Right ventricle myocardium inferior (tissue), 1 donor: ENCODE results near the gene OR13J1. TPM values are rescaled to one million over a fixed set of nuclear protein-coding genes. Genes with fewer than 3 reads are reported as not detected.
"Not testable (repeated sequence)": the region's sequence is repeated elsewhere in the genome, so short reads cannot be mapped to it uniquely, and the experiment has no call there.

Source experiments
- ATAC-seq: fragments of 200-7000 bp; cut with Tn5 transposase; one replicate; pipeline ENCODE4 v1.9.1; 2020; ENCODE audit warnings: mild to moderate bottlenecking, moderate library complexity
- DNase-seq: peaks from one replicate; pipeline ENCODE4 v3.0.0; 2021; ENCODE audit errors: missing footprints
- intact Hi-C: fragments of 100-400 bp; cut with DNase I; formaldehyde crosslinking; loops from one replicate; pipeline ENCODE4 v1.11.0; 2022
- long read RNA-seq: library from polyadenylated mRNA; unstranded; transcript quantifications from one replicate; pipeline ENCODE4 v2.0.0, GENCODE V29; 2021
- total RNA-seq: library from RNA; stranded (reverse); fragmentation: NEBNext Ultra II Directional; extraction: Animal tissue kit (Norgen Biotek cat#: 25700); gene quantifications from one replicate; pipeline ENCODE4 v1.2.1, GENCODE V29; 2021
- donor health status: DM: no; HTN: yes; CAD: no; lungs with severe emphysema.

The OR13J1 gene, protein sequence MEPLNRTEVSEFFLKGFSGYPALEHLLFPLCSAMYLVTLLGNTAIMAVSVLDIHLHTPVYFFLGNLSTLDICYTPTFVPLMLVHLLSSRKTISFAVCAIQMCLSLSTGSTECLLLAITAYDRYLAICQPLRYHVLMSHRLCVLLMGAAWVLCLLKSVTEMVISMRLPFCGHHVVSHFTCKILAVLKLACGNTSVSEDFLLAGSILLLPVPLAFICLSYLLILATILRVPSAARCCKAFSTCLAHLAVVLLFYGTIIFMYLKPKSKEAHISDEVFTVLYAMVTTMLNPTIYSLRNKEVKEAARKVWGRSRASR
- not detected for total RNA-seq
- long read RNA-seq = 0 reads

DNA sequence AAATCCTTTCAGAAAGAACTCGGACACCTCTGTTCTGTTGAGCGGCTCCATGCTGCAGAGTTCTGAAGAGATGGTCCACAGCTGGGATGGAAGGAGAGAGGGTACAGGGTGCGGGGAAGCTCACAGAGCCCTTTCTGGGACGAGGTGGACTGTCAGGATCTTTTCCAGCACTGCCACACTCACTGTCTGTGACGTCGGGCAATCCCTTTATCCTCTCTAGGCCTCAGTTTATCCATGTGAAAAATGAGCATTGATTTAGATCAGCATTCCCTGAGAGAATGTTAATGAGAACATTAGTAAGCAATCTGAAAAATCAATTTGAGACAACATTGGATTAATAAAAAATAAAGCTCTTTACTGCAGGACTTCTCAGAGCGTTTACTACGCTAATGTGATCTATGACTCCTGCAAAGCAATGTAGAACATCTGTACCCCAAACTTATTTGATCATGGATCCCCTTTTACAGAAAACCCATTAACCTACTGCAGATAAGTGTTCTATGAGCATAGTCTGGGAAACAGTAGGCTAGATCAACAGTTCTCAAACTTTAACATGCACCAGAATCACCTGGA is at the start of gene OR13J1:
Gene OR13J1, minus strand, starts transcription at position 51 of the 573 bp plus-strand sequence. Its CDS starts 0 bp downstream, at position 51.
- no peak for DNase-seq
- intact Hi-C loops = no loop called here
- ATAC-seq = no peak

DNA sequence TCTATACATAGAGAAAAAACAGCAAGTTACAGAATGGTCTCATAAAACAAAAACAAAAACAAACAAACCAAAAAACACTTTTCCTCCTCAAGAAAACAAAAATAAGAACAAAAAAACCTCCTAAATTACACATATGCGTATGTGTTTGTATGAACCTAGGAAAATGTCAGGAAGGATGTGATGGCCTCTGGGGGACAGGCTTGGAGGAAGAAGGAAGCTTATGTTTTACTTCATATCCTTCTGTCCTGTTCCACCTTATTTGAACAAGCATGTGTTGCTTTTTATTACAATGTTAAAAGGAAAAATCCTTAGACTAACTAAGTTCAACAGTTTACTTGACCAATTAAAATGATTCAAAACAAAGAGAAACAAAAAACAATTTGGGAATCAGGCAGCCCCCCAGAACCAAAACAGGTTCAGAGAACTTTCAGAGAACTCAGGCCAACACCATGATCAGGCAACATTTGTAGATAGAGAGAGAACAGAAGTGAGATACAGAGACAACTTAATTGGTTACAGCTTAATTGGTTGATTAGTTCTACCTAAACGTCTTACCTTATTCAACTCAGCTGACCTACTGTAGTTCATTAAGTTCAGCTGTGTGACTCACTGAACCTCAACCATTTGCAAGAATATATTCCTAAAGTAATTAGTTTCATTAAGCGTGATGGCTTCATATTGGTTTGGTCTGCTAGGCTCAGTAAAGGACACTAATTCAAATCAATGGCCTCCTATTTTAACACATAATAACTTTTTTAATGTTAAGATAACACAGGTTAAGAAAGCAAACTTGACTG is 49.2 kb upstream of the OR13J1 start:
- intact Hi-C loops = no loop called here
- ATAC-seq = no peak
- DNase-seq = no peak

DNA sequence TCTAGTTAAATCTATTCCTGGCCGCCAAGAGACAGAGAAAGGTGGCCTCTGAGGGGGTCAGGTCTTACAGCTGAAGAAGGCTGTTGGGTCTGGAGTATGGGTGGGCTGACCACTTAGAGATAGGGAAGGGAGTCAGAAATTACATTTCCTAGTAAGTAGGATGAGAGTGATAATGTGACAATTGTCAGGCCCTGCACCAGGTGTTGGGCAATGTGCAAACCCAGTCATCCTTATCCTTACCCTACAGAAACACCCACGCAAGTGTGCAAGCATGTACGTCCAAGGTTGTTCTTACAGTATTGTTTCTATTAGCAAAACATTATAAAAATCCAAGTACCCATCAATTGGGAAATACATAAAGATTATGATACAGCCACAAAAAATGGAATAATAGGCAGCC is 48.6 kb upstream of the OR13J1 start:
- DNase-seq = no peak
- intact Hi-C loops = no loop called here
- ATAC-seq = no peak

DNA sequence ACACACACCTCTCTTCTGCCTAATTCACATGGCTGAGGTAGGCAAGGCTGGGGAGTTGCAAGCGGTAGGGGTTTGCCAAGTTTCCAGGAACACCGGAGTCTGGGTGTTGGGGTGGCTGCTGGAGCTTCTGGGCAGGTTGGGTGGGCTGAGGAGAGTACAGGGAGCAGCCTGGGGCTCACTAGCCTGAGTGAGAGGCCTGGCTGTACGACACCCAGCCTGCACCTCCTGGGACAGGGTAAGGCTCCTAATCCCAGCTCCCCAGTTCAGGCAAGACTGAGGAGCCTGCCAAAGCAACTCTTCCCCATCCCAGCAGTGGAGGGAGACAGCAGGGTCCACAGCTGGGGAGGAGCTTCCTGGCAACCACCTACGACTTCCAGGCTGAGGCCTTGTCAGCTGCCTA is 47.1 kb upstream of the OR13J1 start:
- no peak for DNase-seq
- no peak for ATAC-seq
- intact Hi-C loops = no loop called here

DNA sequence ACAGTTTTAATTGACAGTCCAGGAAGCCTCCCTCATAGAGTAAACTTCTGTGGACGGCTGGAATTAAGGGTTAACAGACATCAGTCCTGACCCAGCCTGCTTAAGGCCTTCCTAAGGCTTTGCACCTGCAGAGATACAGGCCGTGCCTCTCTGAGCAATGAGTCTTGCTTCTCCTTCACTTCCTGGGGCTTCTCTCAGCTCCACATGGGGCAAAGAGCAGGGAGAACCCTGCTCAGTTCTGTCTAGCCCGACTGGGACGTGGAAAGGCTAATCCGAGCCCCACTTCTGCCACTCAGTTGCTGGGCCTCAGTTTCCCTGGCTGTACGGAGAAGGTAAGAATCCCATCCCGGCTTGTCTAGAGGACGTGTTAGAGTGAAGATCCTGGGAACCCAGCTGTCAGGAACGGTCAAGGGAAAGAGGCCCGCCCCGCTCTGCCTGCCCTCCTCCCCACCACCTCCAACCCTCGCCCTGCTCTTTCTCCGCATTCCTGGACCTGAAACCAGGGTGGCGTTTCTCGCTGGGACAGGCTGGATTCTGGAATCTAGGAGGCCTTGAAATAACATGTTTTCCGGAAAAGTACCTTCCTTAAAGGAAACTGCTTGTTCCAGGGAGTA is 45.6 kb upstream of the OR13J1 start:
- no peak for ATAC-seq
- no peak for DNase-seq
- intact Hi-C loops = no loop called here

DNA sequence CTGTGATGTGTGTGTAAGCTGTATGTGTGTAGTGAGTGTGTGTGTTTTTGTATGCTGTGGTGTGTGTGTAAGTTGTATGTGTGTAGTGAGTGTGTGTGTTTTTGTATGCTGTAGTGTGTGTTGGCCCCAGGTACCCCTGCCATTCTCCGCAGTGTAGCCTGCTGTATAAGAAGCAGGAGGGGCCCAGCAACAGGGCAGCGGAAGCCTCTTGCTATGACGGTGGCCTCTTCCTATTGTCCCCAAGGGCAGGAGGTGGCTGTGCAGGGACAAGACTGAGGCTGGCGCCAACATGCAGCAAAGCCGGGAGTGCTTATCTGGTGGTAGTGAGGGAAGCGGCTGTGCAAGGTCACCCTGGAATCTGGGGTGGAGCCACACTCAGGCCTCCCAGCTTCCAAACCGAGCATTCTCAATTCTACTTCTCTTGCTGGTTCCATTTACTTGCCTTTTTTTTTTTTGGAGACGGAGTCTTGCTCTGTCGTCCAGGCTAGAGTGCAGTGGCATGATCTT is 44.2 kb upstream of the OR13J1 start:
- intact Hi-C loops = no loop called here
- DNase-seq = peak; percentile 91
- peak; percentile 83 for ATAC-seq

DNA sequence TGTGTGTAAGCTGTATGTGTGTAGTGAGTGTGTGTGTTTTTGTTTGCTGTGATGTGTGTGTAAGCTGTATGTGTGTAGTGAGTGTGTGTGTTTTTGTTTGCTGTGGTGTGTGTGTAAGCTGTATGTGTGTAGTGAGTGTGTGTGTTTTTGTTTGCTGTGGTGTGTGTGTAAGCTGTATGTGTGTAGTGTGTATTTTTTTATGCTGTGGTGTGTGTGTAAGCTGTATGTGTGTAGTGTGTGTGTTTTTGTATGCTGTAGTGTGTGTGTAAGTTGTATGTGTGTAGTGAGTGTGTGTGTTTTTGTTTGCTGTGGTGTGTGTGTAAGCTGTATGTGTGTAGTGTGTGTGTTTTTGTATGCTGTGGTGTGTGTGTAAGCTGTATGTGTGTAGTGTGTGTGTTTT is 43.2 kb upstream of the OR13J1 start:
- DNase-seq, intact Hi-C loops, ATAC-seq: not testable (repeated sequence)

DNA sequence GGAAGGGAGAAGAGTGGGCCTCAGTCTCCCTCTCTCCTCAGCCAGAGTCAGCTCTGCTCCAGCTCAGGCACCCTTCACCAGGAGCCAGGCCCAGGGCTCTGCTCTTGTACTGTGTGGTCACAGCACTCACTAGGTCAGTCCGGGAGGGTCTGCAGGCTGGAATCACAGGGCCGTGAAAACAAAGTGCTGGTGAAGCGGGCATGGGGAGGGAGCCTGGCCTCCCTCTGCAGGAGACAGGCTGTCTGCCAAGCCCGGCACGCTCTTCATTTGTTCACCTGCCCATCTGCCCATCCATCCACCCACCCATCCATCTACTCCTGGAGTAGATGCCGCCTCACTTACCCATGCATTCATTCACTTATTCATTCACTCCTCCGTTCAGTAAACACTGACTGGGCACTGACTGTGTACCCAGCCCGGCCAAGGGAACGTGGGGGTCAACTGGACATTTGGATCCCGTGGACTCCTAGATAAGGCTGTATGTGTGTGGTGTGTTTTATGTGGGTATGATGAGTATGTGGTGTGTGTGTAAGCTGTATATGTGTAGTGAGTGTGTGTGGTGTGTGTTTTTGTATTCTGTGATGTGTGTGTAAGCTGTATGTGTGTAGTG is 42.7 kb upstream of the OR13J1 start:
- no peak for ATAC-seq
- no peak for DNase-seq
- intact Hi-C loops = no loop called here

DNA sequence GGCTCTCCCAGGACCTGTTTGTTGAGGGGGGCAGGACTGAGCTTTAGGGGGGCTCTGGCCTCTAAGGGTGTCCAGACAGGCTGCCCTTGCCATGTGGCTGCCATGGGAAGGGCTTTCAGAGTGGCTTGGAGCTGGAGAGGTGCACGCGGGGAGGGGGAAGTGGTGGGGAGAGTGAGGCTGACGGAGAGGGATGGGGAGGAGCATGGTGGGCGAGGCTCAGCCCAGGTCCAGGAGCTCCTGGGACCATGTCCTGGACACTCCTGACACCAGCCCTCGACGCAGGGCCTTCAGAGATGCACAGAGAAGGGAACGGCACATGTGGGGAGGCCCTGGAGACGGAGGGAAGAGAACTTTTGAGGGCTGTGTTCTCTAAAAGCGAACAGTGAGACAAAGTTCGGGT is 41.5 kb upstream of the OR13J1 start:
- intact Hi-C loops = no loop called here
- ATAC-seq (no peak), DNase-seq (no peak)

DNA sequence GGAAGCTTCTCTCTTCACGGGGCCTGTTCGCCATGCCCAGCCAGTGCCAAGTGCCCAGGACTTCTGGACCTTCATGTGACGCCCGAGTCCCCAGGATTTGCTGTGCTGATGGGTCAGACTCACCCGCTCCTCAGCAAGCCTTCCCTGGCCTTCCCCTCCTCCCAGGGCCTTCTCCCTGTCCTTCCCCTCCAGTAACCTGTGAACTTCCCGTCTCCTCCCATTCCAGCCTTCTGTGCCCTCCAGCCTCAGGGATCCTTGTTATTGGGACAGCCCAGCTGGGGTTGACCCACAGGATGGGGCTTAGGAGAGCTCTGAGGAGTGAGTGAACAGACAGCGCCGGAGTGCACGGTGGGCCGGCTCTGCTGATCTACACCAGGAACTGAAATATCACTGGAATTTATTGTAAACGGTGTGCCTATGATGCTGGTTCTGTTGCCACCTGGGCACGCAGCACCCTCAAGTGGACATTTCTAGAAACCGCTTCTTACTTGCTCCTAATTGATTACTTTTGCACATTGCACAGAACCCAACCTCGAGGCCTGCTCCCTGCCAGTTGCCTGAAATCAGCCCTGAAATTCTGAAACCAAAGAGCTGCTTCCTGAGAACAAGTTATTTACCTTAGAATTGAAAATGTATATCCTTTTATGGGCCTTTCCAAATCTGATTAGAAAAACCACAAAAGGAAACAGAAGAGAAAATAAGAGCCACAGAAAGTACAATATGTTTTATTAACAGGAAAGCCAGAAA is 40.6 kb upstream of the OR13J1 start:
- intact Hi-C loops = no loop called here
- ATAC-seq (no peak), DNase-seq (no peak)

DNA sequence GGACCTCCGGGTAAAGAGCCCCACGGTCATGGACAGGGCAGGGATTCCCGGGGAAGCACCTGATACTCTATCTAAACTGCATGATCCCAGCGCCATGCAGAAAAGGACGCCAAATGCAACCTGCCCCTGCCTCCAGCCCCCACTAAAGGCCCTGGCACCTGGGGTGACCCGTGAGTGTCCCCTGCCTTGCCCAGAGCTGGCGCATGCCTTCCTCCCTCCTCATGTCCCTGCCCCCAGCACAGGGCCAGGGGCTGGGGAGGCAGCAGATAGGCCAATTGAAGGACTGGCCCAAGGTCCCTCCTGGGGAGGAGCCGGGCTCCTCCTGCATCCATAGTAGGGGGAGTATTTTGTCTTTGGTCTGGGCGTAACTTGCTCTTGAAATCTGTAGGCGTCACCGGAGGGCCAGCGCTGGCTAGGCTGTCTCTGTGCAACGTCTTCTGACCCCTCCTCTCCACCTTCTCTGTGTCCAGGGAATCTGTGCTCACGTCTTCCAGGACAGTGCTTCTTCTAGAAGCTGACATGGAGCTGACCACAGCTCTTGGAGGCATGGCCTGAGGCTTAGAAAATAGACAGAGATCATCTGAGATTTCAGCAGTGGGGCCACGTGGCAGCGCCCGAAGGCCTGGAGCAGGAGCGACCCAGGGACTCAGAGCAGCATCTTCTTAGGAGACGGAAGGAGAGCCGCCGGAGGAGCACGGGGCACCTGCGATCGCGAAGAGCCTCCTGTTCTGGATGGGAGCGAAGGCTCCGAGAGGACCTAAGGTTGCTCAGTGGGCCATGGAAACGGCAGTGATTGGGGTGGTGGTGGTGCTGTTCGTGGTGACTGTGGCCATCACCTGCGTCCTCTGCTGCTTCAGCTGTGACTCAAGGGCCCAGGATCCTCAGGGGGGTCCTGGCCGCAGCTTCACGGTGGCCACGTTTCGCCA is 39.7 kb upstream of the OR13J1 start:
- peak; percentile 85 for DNase-seq
- ATAC-seq = peak; percentile 20
- intact Hi-C loops = no loop called here

DNA sequence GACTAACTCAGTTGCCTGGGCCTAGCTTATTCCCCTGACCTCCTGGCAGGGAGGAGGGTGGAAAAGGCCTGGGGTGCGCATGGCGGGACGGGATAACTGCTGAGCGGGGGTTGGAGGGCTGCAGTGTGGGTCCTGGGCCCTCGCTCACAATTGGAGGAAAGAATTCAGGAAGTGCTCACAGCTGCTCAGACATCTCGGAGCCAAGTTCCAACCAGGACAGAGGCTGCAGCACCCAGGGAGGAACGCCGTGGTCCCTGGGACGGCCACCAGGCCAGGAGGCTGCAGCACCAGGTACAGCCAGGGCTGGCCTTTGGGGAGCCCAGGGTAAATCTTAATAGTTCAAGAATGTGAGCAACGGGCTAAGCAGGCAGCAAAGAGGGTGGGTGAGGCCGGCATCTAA is 39.1 kb upstream of the OR13J1 start, which contains the start of gene SPAAR:
Gene SPAAR, plus strand, starts transcription at position 217 of the 400 bp plus-strand sequence. CDS start 974 bp downstream, outside the sequence.
- ATAC-seq = no peak
- intact Hi-C loops = no loop called here

DNA sequence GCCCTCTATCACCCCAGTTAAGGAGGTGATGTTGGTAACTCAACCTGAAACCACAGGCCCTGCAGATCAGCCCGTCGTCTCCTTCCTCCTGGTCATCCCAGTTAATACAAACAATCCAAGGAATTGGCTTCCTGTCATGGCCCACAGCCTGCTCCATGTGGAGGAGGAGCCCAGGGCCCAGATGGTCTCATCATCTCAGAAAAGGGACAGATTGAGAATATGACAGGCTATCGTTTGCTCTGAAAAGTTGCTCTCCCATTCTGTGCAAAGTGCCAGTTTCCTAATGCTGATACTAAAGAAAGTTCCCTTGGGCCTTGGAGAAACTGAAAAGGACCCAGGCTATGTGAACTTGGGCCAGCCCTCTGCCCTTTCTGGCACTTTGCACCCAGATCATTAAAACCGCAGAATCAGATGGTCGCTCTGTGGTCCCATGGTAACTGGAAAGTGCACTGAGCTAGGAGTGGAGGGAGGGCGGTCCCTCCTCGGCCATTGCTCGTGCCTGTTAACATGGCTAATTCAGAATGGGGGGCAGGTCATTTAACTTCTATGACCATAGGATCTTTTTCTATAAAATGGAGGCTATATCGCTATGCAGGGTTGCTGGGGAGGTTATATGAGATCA is 38.4 kb upstream of the OR13J1 start:
- intact Hi-C loops = no loop called here
- DNase-seq (peak; percentile 78), ATAC-seq (peak; percentile 7)

More for the DNA sequence above, 39.1 kb upstream of the OR13J1 start, which contains the start of gene SPAAR:
- no peak for DNase-seq

DNA sequence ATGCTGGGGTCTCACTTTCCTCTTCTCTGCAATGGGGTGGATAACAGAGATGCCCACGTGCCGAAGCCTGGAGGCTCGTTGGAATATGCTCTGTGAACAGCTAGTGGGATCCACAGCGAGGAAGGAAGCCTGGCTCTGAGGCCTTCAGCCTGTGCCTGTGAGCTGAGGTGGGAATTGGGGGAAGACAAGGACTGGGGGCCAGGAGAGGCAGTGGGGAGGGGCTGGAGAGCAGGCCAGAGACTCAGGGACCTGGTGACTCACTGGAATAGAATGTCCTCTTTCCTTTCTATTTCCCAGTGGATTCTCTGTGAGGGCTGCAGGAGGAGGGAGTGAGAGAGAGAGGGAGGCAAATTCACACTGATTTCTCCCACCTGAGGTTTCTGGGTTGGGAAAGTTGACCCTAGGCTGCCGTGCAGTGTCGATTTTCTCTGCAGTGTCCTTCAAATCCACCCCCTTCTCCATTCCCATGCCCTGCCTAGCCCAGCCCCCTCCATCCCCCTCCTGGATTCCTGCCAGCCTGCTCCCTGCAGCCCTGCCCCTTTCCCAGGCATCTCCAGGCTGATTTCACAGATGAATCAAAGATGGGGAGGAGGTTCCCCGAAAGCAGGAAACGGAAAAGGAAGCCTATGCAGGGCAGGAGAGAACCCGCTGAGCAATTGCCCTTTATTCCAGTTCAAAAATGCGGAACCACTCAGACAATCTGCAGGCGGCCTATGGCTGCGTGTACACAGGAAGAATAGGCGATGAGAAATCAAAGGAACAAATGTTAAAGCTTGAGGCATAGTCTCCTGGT is 37.7 kb upstream of the OR13J1 start:
- intact Hi-C loops = no loop called here
- DNase-seq (peak; percentile 77), ATAC-seq (peak; percentile 64)

DNA sequence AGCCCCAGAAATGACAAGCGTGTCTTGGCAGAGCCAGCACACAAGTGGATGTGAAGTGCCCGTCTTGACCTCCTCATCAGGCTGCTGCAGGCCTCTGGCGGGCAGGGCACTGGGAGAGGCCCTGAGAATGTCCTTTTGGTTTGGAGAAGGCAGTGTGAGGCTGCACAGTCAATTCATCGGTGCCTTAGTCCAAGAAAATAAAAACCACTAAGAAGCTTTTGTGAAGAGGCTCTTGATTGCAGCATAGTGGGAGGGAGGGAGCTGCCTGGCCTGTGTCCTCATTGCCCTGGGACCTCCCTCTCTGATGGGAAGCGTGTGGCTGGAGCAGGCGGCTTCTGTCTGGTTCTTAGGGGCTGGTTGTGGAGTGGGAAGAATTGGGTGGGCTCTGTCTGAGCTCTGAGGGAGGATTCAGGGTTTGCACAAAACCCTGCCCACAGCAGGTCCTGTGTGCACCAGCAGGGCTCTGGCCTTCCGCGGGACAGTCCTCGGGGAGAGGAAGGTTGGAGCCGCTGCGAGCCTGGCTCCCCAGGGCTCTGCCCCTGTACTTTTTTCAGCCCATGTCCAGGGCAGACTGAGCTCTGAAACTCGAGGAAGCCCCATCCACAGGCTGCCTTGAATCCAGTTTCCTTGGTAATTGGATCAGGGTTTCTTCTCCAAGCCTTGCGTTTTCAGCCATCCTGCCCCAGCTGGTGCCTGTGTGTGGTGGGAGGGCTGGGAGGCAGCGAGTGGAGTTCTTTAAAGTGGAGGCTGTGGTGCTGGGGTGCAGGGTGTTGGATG is 36.9 kb upstream of the OR13J1 start:
- peak; percentile 65 for ATAC-seq
- DNase-seq = peak; percentile 76
- intact Hi-C loops = no loop called here
